Measurements from ENCODE around the gene MOGAT3.

Gene MOGAT3

DNA sequence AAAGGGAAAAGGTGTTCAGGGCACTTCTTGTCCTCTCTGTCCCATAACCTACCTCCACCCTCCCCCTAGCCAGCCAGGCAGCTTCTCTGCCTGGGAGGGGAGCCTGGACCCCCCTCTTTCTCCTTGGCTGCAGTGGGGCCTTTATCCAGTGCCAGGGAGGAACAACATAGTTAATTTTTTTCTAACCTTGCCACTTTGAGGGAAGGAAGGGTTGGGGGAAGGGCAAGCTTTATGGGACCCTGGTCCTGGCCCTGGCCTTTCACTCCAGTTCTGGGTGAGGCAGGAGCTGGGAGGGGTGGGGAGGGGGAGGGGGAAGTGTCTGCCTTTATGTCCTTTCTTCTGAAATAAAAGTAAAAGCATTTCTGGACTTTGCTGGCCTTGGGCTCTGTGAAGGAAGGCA is 39.9 kb downstream of the MOGAT3 start:
- DNase-seq (ENCODE audit: low read depth) = no peak

DNA sequence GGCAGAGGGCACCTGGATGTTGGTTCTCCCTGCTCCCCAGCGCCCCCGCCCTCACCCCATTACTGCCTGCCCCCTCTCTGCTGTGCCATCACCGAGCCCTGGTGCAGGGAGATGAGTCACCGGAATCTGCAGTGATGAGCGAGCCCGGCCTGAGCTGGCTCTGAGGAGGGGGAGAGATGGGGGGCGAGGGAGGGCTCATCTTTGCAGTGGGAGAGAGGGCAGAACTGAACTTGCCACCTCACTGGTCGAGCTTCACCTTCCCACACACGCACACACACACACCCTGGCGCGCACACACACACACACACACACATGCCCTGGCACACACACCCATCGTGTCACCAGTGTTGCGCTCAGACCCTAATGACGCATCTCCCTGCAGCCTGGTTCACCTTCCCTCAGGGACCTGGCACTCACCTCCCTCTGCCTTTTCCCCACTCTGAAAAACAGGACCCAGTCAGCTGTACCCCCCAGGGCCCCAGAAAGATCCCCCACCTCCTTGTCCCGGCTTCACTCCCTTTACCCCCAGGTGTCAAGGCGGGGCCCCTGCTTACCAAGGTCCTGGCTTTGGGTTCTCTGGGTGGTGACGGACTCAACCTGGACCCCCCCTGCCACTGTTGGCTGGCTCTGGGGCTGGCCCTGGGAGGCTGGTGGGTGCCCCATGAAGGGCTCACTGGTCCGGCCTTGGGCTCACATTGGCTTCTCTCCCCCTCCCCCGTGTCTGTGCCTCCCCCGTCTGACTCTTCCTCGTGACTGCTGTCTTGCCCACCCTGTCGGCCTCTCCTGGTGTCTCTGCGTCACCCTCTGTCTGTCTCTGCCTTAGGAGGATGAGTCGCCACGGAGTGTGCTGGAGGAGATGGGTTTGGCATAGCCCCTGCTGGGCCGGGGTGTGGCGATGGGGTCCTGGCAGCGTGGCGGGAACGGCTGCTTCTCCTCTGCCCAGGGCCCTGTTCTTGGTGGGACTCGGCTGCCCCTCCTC is 40.9 kb downstream of the MOGAT3 start:
- DNase-seq (ENCODE audit: low read depth) = no peak

DNA sequence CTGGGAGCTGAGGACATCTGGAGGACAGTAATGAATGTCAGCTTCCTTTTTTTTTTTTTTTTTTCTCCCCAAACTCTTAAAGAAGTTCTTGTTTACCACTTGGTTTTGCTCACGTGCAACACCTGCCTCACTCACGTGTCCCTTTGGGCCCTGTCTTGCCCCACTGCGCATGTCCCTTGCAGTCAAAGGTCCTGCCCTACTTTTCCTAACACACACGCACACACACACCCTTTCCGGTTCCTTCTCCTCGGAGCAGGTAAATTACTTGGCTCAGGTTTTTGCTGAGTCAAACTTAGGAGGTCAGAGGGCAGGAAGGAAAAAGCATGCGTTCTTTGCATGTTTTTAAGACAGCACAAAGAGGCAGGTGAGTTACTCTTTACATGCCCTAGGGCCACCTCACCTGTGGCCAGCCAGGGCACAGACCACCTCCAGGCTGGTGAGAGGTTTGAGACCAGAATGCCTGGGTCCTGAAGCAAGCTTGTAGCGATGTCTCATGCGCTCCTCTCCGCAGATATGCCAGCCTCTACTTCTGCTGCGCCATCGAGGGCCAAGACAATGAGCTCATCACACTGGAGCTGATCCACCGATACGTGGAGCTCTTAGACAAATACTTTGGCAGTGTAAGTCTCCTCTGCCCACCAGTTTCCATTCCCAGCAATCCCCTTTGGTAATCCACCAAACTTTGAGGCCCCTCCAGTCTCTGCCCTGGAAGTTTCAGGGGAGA is 43.8 kb downstream of the MOGAT3 start:
- DNase-seq (ENCODE audit: low read depth) = no peak

DNA sequence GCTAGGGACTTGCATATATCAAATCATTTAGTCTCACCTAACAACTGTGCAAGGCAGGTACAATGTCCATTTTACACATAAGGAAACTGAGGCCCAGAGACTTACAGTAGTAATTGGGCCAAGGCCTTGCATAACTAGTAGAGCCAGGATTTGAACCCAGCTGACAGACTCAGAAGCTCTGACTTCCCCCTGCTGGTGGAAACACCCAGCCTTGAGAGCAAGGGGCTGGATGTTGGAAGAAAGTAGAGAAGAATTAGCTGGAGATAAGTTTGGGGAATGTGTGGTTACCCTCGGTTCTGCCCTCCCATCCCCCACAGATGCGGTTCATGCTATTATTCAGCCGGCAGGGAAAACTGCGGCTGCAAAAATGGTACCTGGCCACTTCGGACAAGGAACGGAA is 44.6 kb downstream of the MOGAT3 start:
- DNase-seq (ENCODE audit: low read depth) = no peak

DNA sequence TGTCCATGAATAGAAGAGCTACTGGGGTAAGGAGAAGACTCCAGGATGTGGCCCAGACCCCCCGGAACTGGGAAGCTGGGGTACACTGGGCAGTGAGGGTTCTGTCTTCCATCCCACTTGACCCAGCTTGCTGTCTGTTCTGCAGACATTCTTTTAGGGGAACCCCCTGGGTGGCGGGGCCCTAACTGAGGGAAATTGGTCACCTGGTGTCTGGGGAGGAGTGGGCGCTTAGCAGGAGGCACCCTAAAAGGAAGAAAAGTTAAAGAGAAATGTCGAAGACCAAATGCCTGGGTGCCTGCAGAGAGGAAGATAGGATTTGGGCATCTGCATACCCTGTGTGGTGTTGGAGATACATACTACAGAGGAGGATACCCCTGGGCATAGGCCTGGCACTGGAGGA is 45.5 kb downstream of the MOGAT3 start:
- no peak for DNase-seq (ENCODE audit: low read depth)

DNA sequence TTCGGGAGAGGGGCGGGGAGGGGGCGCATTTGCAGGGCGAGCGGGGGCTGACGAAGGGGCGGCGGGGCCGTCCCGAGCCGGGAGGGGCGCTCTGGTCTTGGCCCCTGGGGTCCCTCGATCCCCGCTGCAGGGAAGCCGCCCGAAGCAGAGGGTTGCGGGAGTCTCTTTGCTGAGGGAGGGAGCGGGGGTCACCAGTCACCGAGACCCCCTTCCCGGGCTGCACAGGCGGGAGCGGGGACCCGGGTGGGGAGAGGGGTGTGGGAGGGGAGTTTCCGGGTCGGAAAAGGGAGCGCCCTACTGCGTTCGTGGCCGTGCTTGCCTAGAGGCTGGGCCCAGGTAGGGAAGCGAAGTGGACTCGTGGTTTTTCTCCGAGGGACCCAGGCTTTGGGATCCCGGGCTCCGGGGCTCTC is 46.1 kb downstream of the MOGAT3 start:
- no peak for DNase-seq (ENCODE audit: low read depth)

DNA sequence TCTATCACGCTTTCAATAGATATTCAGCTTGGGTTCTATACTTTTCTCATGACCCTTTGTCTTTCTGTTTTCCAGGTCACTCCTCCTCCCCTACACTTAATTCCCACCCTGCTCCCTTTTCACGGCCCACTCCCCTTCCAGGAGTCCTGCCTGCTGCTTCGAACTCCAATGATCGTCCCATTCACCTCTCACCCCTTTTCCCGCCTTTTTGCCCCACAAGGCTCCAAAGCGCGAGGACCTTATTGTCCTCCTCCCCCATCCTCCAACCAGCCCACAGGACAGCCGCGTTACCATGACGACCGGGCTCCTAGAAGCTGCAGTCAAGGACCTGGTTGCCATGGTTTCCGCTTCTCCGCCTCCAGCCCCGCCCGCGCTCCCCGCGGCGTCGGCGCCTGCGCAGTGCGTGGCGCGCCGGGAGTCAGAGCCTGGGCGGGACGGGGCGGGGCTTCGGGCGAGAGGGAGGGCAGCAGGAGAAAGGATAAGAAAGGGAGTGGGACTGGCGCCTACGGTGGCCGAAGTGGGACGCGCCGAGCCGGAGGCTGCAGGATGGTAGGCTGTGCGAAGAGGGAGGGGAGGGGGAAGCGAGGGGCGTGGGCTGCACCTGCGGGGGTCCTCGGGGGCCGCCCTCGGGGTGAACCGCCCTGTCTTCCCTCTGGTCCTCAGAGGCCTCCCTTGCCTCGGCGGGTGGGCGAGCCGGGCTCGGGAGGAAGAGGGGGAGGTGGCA is 46.7 kb downstream of the MOGAT3 start, which contains the start of gene AP1S1:
Gene AP1S1, plus strand, starts transcription at position 508 of the 724 bp plus-strand sequence. Its CDS starts 39 bp downstream, at position 547.
- DNase-seq (ENCODE audit: low read depth) = peak; percentile 83

DNA sequence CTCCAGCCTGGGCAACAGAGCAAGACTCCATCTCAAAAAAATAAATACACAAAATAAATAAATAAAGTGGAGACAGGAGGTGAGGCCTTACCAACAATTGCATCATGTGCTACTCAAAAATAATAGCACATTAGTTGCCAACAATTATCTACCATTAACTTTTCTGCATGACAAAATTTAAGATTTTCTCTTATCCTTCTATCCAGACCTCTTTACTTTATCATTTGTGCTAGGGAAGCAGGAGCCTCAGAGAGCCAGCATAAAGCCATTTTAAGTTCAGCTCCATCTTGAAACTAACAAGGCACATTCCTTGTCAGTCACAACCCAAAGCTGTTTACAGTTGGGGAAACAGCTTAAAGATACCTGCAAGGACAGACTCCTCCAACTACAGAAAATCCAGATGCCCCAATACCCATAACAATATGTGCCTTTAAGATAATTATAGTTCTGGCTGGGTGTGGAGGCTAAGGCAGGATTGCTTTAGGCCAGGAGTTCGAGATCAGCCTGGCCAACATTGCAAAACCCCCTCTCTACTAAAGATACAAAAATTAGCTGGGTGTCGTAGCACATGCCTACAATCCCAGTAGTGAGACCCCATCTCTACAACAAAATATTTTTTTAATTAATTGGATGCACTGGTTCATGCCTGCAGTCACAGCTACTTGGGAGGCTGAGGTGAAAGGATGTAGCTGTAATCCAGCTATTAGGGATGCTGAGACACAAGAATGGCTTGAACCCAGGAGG is 48.8 kb downstream of the MOGAT3 start:
- DNase-seq (ENCODE audit: low read depth) = no peak

All from T follicular helper cell (primary cell).